Measurements from ENCODE around the gene ZNF750.

DNA sequence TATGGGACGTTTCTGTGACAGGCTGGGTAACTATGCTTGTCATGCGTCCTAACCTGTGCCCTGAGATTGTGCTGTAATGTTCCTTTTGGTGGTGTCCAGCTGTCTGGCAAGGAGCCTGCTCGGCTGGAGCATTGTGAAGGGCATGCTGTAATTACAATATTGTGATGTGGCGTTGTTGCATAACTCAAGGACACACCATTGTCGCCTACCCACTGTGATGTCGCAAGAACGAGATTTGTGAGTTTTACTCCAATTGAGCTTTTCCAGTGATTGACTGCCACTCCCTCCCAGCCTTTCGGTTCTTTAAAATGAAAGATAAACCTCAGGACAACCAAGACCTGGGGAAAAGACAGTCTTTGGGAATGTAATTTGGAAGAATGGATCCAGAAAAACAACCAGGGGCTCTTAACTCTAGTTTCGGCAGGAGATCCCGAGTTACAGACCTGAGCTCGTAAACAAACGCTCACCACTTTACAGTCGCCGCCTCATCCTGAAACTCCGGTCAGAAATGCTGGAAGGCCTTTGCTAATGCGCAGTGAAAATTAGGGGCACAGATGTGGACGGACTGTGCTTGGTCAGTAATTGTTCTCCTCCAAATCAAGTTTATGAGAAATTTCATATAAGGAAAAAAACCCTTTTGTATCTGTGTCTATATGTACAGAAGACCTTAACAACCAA lies 1.3 kb downstream of the ZNF750 start:
- TF ChIP-seq EZH2 (IDR thresholded peaks at IDR 0.05): no peak
- TF ChIP-seq, protein P1, sequence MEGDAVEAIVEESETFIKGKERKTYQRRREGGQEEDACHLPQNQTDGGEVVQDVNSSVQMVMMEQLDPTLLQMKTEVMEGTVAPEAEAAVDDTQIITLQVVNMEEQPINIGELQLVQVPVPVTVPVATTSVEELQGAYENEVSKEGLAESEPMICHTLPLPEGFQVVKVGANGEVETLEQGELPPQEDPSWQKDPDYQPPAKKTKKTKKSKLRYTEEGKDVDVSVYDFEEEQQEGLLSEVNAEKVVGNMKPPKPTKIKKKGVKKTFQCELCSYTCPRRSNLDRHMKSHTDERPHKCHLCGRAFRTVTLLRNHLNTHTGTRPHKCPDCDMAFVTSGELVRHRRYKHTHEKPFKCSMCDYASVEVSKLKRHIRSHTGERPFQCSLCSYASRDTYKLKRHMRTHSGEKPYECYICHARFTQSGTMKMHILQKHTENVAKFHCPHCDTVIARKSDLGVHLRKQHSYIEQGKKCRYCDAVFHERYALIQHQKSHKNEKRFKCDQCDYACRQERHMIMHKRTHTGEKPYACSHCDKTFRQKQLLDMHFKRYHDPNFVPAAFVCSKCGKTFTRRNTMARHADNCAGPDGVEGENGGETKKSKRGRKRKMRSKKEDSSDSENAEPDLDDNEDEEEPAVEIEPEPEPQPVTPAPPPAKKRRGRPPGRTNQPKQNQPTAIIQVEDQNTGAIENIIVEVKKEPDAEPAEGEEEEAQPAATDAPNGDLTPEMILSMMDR (IDR thresholded peaks at IDR 0.05): no peak

All from neural progenitor cell (in vitro differentiated cells).